Measurements from ENCODE around the gene DNAJB1. TPM values are rescaled to one million over a fixed set of nuclear protein-coding genes. Genes with fewer than 3 reads are reported as not detected.

The DNAJB1 gene
- total RNA-seq, 4 donors from 2014 or later, result 96.2 to 107 (median 99.6) TPM

DNA sequence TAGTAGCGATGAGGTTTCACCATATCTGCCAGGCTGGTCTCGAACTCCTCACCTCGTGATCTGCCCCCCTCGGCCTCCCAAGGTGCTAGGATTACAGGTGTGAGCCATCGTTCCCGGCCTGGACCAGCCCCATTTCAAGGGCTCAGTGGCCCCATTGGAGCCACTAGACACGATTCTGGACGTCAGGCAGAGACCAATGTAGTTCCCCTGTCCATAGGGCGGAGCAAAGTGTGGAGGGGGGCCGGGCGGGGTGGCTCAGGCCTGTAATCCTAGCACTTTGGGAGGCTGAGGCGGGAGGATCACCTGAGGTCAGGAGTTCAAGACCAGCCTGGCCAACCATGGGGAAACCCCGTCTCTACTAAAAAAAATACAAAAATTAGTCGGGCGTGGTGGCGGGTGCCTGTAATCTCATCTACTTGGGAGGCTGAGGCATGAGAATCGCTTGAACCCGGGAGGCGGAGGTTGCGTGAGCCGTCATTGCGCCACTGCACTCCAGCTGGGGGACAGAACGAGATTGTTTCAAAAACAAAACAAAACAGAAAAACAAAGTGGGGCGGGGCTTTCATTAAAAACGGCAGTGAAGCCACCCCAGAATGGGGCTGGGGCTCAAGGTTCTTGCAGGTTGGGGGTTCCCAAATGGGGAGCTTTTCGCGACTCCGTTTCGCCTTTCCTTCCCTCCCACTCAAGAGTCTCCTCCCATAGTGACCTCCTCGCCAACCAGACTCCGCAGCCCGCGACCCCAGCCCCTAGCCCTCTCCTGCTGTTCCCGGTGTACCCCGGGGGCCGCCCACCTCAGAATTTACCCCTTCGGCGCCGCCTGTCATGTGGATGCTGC is 10.4 kb upstream of the DNAJB1 start:
- TF ChIP-seq POLR2A (IDR thresholded peaks at IDR 0.05), result no peak
- no peak for TF ChIP-seq CTCF (IDR thresholded peaks at IDR 0.05)
- no peak for DNase-seq (ENCODE audit: low spot score in 2 of 2)
- no peak overlapping the region for H3K4me3 ChIP-seq (ENCODE audit: low read depth, poor library complexity, severe bottlenecking)
- whole genome bisulfite sequencing, 2 donors, result 33 to 34% methylated on average over 39 of the region's 39 CpGs
- intact Hi-C loops (cut with DNase I; ENCODE audit: low total_unique reads), result no loop called here

DNA sequence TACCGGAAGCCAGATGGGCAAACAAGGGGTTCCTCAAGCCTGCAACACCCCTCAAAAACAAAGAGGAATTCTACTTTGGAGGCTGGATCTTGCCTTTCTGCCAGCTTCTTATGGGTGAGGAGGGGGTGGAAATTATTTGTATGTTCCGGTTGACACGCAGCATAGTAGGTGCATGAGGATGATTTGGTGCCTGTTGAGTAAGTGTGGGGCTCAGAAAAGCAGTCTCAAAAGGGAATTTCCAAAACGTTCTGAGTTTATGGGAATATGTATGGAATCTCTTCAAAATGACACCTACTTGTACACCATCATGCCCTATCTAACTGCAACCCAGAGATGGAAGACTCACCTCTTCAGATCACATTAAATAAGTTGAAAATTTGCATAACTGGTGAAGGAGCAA is 8.2 kb upstream of the DNAJB1 start:
- TF ChIP-seq CTCF (IDR thresholded peaks at IDR 0.05) (no peak), POLR2A (IDR thresholded peaks at IDR 0.05) (no peak)
- DNase-seq (ENCODE audit: low spot score in 2 of 2), result no peak
- 58% methylated on average over 4 of the region's 4 CpGs for WGBS, 2 donors
- H3K4me3 ChIP-seq (ENCODE audit: low read depth, poor library complexity, severe bottlenecking), result no peak overlapping the region
- intact Hi-C loops (cut with DNase I; ENCODE audit: low total_unique reads), result no loop called here

DNA sequence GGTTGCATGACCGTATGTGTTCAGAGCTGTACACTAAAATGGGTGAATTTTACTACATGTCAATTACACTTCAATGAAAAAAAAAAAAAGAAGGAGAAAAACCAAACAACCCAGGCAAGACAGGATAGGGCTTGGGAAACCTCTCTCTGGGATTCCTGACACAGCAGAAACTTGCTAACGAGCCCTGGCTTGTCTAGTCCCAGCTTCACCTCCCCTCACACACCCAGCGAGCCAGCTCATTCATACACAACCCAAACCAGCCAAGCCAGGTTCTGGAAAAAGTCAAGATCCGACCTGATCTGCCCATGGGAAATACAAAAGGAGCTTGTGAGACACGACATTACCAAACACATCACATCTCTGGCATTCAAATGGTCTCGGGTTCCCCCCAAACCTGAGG is 7.5 kb upstream of the DNAJB1 start:
- H3K4me3 ChIP-seq (ENCODE audit: low read depth, poor library complexity, severe bottlenecking), result no peak overlapping the region
- TF ChIP-seq CTCF (IDR thresholded peaks at IDR 0.05) (no peak), POLR2A (IDR thresholded peaks at IDR 0.05) (no peak)
- intact Hi-C loops (cut with DNase I; ENCODE audit: low total_unique reads), result no loop called here
- WGBS, 2 donors, result 38 to 51% methylated on average over 6 of the region's 6 CpGs
- peak in 1 of 2 donors; percentile 73 for DNase-seq (ENCODE audit: low spot score in 2 of 2)

DNA sequence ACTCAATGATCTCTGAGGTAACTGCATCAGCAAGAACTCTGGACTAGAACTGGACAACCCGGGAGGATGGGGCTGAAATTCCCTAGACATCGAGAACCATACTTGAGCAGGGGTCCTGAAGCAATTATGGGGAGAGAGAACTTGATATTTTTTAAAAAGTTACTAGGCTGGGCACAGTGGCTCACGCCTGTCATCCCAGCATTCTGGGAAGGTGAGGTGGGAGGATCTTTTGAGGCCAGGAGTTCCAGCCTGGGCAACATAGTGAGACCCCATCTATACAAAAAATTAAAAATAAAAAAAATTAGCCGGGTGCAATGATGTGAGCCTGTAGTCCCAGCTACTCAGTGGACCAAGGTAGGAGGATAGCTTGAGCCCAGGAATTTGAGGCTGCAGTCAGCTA is 2.3 kb upstream of the DNAJB1 start:
- TF ChIP-seq POLR2A (IDR thresholded peaks at IDR 0.05) (no peak), CTCF (IDR thresholded peaks at IDR 0.05) (no peak)
- intact Hi-C loops (cut with DNase I; ENCODE audit: low total_unique reads), result no loop called here
- no peak overlapping the region for H3K4me3 ChIP-seq (ENCODE audit: low read depth, poor library complexity, severe bottlenecking)
- WGBS, 2 donors, result 89 to 90% methylated on average over 4 of the region's 4 CpGs
- no peak for DNase-seq (ENCODE audit: low spot score in 2 of 2)

- intact Hi-C loops (cut with DNase I; ENCODE audit: low total_unique reads), result no loop called here
- H3K4me3 ChIP-seq (ENCODE audit: low read depth, poor library complexity, severe bottlenecking), result no peak overlapping the region
- TF ChIP-seq CTCF (IDR thresholded peaks at IDR 0.05) (peak in 1 of 3 donors; percentile 8), POLR2A (IDR thresholded peaks at IDR 0.05) (no peak)
- WGBS, 2 donors, result 50 to 54% methylated on average over 2 of the region's 2 CpGs
- no peak for DNase-seq (ENCODE audit: low spot score in 2 of 2)
These were observed 1.7 kb upstream of the DNAJB1 start for GRCh38 chr19:14519860-14520407.
